ENCODE measurements around the gene KCNN3. TPM values are rescaled to one million over a fixed set of nuclear protein-coding genes. Genes with fewer than 3 reads are reported as not detected.

Gene KCNN3
- total RNA-seq, 1 donor from 2014 or later = under 0.01 TPM

DNA sequence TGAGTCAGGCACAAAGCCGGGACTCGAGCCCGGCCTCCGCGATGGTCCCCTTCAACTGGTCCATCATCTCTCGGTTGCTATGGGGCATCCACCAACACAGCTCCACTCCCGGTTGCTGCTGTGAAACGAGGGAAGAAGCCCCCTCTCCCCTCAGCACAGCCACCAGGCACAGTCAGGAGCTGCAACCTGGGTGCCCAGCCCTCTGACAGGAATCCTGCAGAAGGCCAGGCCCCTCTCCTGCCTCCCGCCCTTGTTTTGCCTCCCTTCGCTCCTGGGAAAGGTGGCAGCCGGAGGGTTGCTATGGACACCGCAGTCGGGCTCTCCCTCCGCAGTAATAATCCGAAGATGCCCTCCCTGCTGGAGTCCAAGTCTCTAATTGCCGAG lies 8.9 kb upstream of the KCNN3 start:
- TF ChIP-seq, protein P1, sequence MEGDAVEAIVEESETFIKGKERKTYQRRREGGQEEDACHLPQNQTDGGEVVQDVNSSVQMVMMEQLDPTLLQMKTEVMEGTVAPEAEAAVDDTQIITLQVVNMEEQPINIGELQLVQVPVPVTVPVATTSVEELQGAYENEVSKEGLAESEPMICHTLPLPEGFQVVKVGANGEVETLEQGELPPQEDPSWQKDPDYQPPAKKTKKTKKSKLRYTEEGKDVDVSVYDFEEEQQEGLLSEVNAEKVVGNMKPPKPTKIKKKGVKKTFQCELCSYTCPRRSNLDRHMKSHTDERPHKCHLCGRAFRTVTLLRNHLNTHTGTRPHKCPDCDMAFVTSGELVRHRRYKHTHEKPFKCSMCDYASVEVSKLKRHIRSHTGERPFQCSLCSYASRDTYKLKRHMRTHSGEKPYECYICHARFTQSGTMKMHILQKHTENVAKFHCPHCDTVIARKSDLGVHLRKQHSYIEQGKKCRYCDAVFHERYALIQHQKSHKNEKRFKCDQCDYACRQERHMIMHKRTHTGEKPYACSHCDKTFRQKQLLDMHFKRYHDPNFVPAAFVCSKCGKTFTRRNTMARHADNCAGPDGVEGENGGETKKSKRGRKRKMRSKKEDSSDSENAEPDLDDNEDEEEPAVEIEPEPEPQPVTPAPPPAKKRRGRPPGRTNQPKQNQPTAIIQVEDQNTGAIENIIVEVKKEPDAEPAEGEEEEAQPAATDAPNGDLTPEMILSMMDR (conservative IDR thresholded peaks at IDR 0.05; ENCODE audit: low read depth, low read length) = no peak

DNA sequence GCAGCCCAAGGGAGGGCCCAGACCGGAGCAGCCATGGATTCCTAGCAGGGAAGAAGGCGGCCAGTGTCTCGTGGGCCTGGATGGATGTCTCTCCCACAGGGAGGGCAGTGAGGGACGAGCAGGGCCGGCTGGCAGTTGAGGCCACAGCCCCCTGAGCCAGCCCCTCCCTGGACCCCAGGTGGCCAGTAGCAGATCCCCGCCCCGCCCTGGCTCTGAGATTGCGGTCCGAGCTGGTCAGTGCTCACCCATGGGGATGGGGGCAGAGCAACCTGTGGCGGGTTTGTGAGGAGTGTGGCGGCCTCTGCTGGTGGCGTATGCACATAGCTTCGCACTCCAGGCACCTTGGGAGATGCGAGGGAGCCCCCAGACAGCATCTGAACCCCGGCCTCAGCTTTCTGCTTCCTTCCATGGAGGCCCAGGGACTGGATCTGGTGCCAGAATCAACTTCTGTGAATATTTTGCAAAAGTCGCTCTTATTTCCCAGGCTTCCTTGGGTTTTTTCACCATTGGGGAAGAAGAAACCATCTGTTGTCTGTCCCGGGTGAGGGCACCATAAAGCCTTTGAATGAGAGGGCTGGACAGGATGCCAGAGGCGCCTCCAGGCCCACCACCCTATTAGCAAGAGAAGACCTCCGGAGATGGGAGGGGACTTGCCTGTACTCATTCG lies 8.4 kb upstream of the KCNN3 start:
- H3K4me3 ChIP-seq (ENCODE audit: low read depth, low read length) = no peak overlapping the region
- DNase-seq (ENCODE audit: low read depth) = no peak
- TF ChIP-seq, protein P1 (conservative IDR thresholded peaks at IDR 0.05; ENCODE audit: low read depth, low read length) = peak; percentile 84

More for the DNA sequence above, 8.9 kb upstream of the KCNN3 start:
- H3K4me3 ChIP-seq (ENCODE audit: low read depth, low read length) = no peak overlapping the region
- no peak for DNase-seq (ENCODE audit: low read depth)

DNA sequence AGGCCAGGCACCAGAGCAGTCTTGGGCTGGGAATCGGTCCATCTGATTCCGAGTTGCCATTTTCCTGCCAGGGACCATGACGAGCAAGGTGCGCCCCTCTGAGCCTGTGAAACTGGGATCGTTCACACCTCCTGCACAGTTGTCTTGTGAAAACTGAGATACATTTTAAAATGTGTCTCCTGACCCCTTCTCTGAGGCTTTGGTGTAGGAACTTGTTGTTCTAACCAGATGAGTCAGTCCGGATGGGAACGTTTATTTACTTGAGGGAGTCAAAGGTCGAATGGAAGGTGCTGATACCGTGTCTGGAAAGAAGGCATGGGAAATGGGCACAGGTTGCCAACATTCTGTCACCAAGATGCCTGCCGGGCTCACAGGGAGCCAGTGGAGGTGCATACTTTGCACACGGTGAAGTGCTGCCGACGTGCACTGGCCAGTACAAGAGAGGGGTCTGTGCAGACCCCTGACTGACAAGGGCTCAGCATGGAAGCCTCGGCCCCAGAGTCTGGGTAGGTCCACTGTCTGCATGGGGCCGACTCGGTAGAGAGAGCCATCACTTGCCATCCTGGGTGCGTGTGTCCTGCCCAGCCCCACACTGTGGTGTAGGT lies 7.4 kb upstream of the KCNN3 start:
- DNase-seq (ENCODE audit: low read depth) = no peak
- H3K4me3 ChIP-seq (ENCODE audit: low read depth, low read length) = no peak overlapping the region
- TF ChIP-seq, protein P1 (conservative IDR thresholded peaks at IDR 0.05; ENCODE audit: low read depth, low read length) = no peak

DNA sequence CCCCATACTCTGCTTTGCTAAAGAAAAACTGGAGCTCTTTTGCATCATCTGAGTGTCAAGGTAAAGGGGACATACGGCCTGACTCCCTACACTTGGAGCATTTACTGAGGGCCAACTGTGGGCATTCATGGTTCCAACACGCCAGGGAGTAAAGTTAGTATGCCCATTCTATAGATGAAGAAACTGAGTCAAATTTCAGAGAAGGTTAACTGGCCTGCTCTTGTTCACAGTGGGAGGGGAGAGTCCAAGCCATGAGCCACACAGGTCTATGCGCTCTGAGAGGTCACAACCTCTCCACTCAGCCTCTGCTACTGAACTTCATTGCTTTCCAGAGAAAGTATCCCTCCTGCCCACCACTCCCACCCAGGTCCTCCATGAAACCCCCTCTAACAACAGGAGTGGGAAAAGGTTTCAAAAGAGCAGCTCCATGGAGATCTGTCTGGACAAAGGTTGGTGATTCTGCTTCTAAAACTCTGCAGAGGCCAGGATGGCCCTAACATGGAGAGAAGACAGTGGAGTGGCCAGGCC lies 6.8 kb upstream of the KCNN3 start:
- no peak for DNase-seq (ENCODE audit: low read depth)
- TF ChIP-seq, protein P1 (conservative IDR thresholded peaks at IDR 0.05; ENCODE audit: low read depth, low read length) = no peak

DNA sequence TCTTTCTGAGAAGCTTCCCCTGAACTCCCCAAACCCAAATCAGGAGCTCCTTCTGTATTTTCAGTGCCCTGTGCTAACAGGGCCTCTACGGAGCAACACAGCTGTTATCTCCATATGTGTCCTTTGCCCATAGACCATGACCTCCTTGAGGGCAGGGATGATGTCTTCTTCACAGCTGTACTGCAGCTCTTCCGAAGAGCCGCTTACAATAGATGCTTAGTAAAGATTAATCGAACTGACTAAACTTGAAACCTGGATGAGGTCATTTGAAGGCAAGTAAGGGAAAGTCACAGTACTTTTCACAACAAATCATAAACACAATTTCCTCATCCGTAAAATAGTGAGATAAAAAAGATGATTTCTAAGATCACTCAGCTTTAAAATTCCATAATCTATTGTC lies 4.4 kb upstream of the KCNN3 start:
- TF ChIP-seq, protein P1 (conservative IDR thresholded peaks at IDR 0.05; ENCODE audit: low read depth, low read length) = no peak
- no peak overlapping the region for H3K4me3 ChIP-seq (ENCODE audit: low read depth, low read length)
- no peak for DNase-seq (ENCODE audit: low read depth)

More for the DNA sequence above, 6.8 kb upstream of the KCNN3 start:
- no peak overlapping the region for H3K4me3 ChIP-seq (ENCODE audit: low read depth, low read length)

DNA sequence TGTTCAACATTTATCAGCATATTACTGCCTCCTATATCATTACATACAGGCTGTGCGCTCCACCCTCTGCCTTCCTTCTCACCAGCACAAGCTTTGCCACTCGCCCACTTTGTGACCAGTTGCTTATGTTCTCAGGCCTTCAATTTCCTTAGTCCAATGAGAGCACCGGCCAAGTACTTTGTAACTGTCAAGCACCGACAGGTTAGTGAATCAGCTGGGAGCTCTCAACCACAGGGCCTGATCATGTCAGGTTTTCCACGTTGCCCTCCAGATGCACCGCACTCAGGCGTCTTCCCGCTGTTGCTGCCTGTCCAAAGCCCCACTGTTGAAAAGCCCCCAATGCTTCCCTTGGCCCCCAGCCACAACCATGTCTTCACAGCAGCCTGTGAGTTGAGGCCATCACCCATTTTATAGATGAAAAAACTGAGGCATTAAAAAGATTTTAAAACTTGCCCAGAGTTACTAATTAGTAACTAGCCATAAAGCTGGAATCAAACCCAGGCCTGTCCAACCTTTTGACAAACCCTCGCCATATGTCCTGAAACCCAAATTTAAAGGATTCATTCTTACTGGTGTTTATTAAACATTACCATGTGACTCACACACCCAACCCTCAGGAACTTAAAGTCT lies 3.4 kb upstream of the KCNN3 start:
- no peak overlapping the region for H3K4me3 ChIP-seq (ENCODE audit: low read depth, low read length)
- TF ChIP-seq, protein P1 (conservative IDR thresholded peaks at IDR 0.05; ENCODE audit: low read depth, low read length) = no peak
- no peak for DNase-seq (ENCODE audit: low read depth)
